Measurements from ENCODE around the gene FOXP2. TPM values are rescaled to one million over a fixed set of nuclear protein-coding genes. Genes with fewer than 3 reads are reported as not detected.
"Not testable (repeated sequence)": the region's sequence is repeated elsewhere in the genome, so short reads cannot be mapped to it uniquely, and the experiment has no call there.

FOXP2 gene
- total RNA-seq, 2 donors from 2014 or later, result 9.9 to 10.0 TPM

DNA sequence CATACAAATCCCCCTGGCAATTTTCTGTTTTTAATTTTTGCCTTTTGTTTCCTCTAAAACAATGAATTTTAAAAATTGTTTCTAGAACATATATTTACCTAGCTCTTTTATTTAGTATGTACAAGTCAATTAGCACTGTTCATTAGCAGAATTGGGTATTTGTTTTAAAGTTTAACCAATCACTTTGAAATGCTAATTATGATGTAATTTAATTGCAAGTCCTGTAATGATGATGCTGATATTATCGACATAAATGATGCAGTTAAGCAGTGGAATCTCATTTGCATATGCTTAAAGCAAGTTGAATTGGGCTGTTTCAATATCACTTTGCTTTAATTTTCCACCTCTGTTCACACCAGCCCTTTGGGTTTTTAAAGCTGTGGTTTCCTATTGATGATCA, 2.7 kb downstream of the FOXP2 start:
- DNase-seq (ENCODE audit: low spot score), result no peak
- intact Hi-C loops (cut with DNase I), result loop anchor here in 1 of 2 donors (10.0 kb wide), 1 partner anchor 332 kb away; no protein-coding TSS in a partner anchor

DNA sequence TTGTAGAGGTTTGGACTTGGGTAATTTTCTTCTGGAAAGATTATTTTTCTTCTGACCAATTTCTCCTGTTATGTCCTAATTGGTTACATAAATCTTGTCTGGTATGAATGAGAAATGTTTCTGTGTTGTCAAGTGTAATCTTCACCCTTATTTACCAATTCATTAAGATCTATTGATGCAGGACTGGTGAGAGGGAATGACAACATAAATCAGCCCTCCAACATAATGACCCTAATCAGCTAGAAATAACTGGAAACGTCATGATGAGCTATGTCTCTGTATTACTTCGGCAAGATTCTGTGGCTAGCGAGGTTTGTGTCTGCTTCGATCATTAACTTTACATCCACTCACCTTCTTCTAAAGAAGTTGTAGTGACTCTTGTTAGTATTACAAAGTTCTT, 3.5 kb downstream of the FOXP2 start:
- DNase-seq (ENCODE audit: low spot score), result no peak
- intact Hi-C loops (cut with DNase I), result loop anchor here in 1 of 2 donors (10.0 kb wide), 1 partner anchor 333 kb away; no protein-coding TSS in a partner anchor

DNA sequence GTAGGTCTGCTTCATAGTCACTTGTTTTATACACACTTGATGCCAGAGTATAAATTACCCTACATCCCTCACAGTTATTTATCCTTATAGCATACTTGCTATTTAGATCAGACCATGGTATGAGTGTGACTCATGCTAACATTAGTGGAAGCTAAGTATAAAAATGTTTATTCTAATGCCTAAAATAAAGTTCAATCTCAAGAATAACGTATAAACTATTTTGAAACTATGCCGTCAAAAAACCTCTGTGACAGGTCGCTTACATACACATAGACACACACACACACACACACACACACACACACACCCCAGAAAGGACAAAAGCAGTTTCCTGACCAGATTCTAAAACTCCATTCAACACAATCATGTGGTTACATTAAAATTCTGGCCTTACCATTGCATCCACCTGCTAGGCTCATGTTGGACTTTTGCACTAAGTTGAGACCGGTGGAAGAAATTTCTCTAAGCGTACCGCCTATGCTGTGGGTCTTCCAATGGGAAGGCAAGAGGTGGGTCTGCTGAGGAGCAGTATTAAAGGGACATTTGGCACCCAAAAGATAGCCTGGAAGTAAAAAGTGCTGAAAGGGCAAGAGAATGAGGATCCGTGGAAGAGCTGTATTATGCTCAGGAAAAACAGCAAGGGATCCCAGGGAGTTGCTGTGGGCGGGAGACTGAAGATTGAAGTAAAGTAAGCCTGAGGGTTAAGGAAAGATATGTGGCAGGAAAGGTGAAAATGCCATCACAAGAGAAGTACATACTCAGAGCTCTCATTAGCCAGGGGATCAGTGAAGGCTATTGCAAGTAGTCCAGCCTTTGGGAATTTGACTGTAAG, 5.0 kb downstream of the FOXP2 start:
- intact Hi-C loops (cut with DNase I), result loop anchor here in 1 of 2 donors (10.0 kb wide), 1 partner anchor 335 kb away; no protein-coding TSS in a partner anchor
- DNase-seq (ENCODE audit: low spot score), result no peak

DNA sequence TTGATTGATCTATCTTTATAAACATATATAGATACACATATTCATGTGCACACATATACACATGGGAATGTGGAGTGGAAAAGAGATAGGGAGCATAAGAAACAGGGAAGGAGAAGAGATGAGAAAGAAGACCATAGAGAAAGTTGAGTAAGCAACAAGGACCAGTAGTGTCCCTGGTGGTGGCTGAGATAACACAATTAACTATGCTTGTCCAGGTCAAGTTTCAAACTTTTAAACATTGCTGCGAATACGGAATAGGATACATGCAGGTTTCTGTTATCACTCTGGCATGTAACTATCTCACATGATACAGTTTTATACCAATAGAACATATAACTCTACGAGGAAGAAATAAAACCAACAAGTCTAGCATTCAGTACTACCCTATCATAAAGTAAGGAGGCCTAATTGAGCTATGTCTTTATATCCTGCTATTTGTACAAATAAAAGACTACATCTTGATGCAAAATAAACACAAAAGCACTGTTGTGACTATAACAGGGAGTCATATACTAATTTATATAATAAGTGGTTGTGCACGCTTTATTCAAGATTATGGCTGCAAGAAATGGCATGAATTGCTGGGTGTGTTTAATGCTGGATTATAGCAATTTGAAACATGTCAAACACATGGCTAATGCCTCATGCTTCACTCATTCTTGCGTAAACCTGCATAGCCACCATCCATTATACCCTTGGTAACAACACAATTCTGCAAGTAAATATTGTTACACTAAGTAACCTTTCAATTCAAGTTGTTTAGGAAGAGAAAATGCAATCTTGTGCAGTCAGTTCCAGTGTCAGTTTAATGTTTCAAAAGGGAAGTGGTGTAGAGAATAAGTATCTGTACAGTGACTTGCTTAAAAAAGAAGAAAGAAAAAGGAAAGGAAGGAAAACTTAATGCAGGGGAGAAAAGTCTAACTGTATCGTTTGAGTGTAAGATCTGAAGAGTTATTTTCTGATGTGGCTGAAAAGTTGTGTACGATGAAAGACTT, 8.2 kb downstream of the FOXP2 start:
- intact Hi-C loops (cut with DNase I), result no loop called here
- no peak for DNase-seq (ENCODE audit: low spot score)

DNA sequence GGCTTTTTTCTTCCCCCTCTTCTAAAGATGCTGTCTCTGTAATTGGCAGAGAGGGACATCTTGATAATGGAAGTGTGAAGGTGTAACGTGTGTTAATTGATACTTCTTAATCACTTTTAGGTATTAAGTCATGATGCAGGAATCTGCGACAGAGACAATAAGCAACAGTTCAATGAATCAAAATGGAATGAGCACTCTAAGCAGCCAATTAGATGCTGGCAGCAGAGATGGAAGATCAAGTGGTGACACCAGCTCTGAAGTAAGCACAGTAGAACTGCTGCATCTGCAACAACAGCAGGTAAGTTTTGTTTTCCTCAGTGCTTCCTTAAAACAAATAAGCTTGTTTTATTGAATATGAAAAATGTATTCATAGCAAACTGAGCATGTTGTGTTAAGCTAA, 11.8 kb downstream of the FOXP2 start:
- intact Hi-C loops (cut with DNase I), result no loop called here
- DNase-seq (ENCODE audit: low spot score), result no peak

DNA sequence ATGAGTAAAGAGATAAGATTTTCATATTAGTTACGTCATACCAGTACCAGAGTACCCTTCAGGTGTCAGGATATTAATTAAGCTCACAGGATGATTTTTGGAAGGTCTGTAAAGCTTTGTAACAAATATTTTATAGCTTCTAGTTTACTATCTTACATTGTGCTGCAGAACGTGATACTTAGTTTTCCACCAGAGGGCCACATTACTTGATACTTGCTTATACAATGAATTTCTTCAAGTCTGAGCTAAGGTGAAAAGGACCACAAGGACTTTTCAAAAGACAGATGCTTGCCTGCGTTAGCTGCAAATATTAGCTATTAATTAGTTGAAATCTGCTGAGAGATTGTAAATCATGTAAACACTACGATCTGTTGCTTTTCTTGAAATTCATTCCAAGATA, 12.2 kb downstream of the FOXP2 start:
- DNase-seq (ENCODE audit: low spot score), result no peak
- intact Hi-C loops (cut with DNase I), result no loop called here

DNA sequence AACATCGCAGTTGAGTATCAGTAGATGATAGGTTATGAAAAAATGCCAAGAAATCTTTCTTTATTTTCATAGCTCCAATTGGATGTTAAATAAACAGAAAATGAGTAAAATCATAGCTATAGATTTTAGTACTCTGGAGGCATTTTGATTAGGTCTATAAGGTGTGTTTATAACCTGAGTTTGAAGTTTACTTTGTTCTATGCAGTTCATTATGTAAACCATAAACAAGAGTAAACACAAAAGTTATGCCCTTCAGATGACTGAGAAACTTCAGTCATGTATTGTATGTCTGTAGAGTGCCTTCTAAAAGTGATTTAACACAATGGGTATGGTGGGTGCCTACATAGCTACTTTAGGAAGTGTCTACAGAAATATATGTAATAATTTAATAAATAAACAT, 13.6 kb downstream of the FOXP2 start:
- intact Hi-C loops (cut with DNase I), result no loop called here
- DNase-seq (ENCODE audit: low spot score), result no peak

DNA sequence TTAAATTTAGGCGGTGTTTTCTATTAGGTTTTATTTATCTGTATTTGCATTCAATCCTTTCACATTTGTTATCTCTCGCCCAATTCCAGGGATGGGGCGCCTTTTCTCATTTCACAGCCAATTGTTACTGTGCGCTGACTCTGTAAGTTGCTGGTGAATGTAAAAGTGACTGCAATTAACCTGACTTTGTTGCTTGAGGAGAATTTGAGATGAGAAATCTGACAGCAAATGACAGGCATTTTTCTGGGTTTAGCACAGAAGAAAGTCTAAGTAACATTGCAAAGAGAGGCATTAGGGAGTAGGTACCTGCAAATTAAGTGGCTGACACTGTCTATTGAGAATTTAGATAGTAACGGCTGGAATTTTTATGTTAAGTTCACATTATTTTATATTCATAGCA, 16.6 kb downstream of the FOXP2 start:
- no peak for DNase-seq (ENCODE audit: low spot score)
- intact Hi-C loops (cut with DNase I), result no loop called here

DNA sequence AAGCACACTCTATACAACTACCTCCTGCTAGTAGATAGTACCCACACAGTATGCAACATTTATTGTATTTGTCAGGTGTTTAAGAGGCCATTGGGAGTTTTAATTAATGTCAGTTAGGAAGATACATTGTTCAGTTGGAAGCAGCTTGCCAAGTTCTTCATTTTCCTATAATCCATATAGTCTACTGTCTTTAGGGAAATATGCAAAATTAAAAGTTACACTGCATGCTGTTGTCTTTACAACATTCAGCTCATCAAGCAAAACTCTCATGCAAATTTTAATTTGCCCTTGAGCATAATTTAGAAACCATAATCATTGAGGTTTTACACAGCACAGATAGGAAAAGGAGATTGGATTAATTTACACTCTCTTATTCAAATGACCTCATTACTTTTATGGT, 17.4 kb downstream of the FOXP2 start:
- no peak for DNase-seq (ENCODE audit: low spot score)
- intact Hi-C loops (cut with DNase I), result no loop called here

DNA sequence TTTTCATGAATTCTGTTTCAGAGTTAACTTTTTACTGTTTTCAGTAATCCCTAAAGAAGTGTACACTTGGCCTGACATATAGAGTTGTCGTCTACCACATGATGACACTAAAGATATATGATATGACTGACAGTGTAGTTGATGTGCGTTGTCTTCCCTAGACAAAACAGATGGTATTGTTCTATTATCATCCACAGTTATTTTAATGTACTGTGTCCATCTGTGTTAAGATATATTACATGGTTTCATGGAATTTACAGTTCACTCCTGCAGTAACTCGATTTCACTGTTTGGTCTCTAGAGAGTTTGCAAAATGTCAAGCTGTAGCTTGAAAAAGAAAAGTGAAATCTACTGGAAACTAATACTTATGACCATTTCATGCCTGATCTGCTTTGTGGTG, 18.1 kb downstream of the FOXP2 start:
- no peak for DNase-seq (ENCODE audit: low spot score)
- intact Hi-C loops (cut with DNase I), result no loop called here

DNA sequence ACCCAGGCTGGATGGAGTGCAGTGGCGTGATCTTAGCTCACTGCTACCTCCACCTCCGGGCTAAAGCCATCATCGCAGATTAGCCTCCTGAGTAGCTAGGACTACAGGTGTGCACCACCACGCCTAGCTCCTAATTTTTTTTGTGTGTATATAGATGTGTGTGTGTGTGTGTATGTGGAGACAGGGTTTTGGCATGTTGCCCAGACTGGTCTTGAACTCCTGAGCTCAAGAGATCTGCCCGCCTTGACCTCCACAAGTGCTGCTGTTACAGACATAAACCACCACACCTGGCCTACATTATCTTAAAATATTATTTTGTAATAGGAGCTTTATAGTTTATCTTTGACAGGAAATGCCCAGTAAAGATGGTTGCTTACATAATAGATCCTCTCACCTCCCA, 25.0 kb downstream of the FOXP2 start:
- intact Hi-C loops (cut with DNase I), result no loop called here

DNA sequence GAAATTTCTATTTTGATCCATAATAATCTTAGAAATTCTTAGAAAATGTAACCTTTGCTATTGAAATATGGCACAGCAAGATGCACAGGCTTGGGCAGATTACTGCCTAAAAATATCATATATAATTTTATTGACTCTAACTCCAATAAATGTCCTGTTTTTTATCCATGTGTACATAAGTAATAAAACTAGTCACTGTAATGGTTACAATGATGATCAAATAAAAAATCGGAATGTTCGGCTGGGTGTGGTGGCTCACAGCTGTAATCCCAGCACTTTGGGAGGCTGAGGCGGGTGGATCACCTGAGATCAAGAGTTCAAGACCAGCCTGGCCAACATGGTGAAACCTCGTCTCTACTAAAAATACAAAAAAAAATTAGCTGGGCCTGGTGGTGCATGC, 26.3 kb downstream of the FOXP2 start:
- intact Hi-C loops (cut with DNase I); DNase-seq (ENCODE audit: low spot score): not testable (repeated sequence)

More for the DNA sequence above, 25.0 kb downstream of the FOXP2 start:
- no peak for DNase-seq (ENCODE audit: low spot score)

DNA sequence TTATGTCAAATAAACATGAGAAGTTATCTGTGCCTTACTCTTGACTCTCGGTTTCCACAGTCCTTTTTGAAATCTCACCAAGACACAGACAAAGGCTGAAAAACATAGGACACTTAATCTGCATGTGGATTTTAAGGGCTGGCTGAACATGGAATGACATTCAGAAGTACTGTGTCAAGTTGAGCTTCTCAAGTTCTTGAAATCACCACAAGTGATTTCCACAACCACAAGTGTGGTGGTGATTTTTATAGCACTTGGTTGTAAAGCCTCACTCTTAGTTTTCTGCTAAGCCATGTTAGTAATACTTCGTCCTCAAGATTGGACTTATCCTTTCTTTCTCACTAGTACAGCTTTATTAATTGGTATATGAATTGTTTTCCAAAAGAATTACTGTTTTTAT, 29.6 kb downstream of the FOXP2 start:
- DNase-seq (ENCODE audit: low spot score), result no peak
- intact Hi-C loops (cut with DNase I), result no loop called here

DNA sequence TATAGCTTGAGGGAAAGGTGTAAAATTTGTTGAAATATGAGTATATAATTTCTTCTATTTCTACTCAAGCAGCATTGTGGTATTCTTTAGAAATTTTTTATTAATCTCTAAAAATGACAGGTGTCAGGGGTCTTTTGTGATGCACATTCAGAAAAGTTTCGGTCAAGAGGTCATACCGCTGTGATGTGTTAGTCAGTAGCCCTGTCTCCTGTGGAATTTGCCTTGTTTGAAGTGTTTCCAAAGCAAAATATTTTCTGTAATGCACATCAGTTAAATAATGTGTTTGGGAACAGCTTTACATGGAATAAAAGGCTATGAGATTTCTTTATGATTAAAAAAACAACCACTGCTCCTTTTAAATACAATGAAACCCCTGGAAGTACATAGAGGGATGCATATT, 35.8 kb downstream of the FOXP2 start:
- no peak for DNase-seq (ENCODE audit: low spot score)
- intact Hi-C loops (cut with DNase I), result no loop called here

DNA sequence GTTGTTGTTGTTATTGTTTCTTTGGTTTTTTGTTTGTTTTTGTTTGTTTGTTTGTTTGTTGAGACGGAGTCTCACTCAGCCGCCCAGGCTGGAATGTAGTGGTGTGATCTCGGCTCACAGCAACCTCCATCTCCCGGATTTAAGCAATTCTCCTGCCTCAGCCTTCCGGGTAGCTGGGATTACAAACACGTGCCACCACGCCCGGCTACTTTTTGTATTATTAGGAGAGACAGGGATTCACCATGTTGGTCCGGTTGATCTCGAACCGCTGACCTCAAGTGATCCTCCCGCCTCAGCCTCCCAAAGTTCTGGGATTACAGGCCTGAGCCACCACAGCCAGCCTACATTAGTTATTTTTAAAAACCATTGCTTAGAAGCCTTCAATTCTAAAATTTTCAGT, 45.0 kb downstream of the FOXP2 start:
- intact Hi-C loops (cut with DNase I), result no loop called here
- peak; percentile 53 for DNase-seq (ENCODE audit: low spot score)

DNA sequence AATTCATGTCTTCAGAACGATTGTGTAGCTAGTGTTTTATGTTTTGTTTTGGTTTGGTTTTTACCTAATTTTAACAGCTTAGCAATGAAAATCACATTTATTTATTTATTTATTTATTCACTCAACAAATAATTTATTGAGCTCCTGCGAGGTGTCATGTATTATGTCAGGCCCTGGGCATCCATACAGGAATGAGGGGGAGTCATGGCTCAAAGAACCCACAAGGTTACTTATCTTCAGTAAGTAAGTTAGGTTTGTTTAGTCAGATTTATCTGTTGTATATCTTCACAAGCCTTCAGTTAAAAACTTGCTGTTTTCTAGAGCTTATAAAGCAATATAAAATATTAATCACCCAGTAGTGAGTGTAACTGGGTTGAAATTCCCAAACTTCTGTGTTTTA, 45.4 kb downstream of the FOXP2 start:
- DNase-seq (ENCODE audit: low spot score), result no peak
- intact Hi-C loops (cut with DNase I), result no loop called here

DNA sequence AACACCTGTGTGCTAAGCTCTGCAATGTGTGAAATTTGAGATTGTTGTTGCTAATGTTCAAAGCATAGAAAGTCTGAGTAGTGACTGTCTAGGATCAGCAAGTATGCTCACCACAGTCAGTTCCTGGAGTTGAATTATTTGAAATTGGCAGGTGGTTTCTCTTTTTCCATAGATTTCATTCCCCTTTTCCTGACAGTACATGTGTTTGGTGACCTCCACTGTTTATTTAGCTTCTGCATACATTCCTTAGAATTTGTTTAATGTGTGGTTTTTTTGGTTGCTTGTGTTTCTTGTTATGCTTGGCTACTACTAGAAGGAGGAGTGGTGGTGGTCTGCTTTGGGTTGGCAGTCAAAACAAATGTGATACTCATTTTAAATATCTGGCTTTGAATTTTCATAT, 52.3 kb downstream of the FOXP2 start:
- no peak for DNase-seq (ENCODE audit: low spot score)
- intact Hi-C loops (cut with DNase I), result no loop called here

DNA sequence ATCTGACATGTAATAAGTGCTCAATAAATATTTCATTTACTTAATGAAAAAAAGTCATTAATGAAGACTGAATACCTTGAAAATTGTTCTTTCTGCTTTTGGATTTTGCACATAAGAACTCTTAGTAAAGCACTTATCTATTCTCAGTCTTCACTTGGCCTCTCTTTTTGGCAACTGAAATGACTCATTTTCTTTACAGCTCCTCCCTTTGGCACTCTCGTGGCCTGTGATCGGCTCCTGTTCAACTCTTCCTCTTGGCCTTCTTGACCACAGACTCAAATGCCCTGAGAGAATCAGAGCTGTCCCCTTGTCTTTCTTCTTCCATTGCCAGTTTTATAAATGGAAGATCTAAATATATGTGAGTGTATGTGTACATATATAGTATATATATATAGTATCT, 54.2 kb downstream of the FOXP2 start:
- intact Hi-C loops (cut with DNase I), result no loop called here
- no peak for DNase-seq (ENCODE audit: low spot score)

DNA sequence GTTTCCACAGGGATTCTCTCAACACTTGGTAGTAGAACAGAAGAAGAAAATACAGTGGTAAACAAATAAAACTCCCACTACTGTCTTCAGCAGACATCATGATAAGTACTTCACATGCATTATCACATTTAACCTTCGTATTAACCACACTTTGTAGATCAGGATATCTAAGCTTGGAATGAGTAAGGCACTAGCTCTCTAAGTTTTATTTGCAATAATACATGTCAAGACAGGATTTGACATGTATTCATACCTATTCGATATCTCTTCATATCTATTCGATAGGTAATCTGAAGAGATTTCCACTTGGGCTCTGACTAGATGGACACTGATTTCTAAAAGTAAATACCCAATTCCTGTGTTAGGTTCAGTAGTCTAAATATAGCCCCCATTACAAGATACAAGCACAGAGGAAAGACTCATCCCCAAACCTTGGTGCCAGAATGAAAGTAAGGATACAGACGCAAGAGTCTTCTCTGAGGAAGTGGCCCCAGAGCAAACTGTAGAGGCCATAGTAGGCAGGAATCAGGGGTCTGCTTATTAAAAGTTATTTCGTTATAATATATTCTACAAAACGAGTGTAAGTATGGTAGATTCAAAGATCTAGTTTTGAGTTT, 58.4 kb downstream of the FOXP2 start:
- no peak for DNase-seq (ENCODE audit: low spot score)
- intact Hi-C loops (cut with DNase I), result no loop called here

DNA sequence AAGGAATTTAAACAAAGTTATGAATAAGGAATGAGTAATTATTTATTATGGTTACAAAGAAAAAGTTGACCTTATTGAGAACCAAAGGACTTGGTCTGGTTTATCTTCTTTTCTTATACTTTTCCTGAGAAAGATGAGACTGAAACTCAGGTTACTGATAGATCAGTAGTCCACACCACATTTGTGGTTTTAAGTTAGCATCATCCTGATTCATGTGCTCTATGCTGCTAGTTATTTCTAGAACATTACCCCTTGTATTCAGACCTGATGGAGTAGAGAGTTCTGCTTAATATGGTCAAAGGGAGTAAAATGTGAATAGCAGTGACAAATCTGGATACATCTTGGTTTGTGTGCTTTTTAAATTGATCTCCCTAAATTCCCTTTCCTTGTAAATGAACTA, 63.8 kb downstream of the FOXP2 start:
- intact Hi-C loops (cut with DNase I), result no loop called here
- no peak for DNase-seq (ENCODE audit: low spot score)
